Sigmoid colon (tissue), 4 donors: Measurements from ENCODE around the gene ADRA2A.

Source experiments
- EP300 ChIP-seq, 4 donors: sonication (generic); formaldehyde crosslinking; IDR thresholded peaks; one replicate each; pipeline ENCODE4 v1.6.1; 2017; ENCODE audit warnings: antibody characterized with exemption in 4 of 4
- POLR2A ChIP-seq, 2 donors: fragments of 450-650 bp; IDR thresholded peaks; one replicate each; pipeline ENCODE4 v1.6.1; 2016; ENCODE audit warnings: antibody characterized with exemption in 2 of 2, mild to moderate bottlenecking in 2 of 2, moderate library complexity in 2 of 2
- POLR2AphosphoS5 ChIP-seq, 4 donors: sonication (generic); formaldehyde crosslinking; IDR thresholded peaks; one replicate each; pipeline ENCODE4 v1.6.1; 2017; ENCODE audit warnings: antibody characterized with exemption in 4 of 4
- TF ChIP-seq, protein P1 (sequence below), 4 experiments: fragments of 450-650 bp in 3 of 4; fragments of 200-600 bp in 1 of 4; IDR thresholded peaks; one replicate each; pipeline ENCODE4 v1.5.1; 2016 to 2019; ENCODE audit warnings: antibody characterized with exemption in 4 of 4, mild to moderate bottlenecking in 3 of 4, moderate library complexity in 2 of 4

DNA sequence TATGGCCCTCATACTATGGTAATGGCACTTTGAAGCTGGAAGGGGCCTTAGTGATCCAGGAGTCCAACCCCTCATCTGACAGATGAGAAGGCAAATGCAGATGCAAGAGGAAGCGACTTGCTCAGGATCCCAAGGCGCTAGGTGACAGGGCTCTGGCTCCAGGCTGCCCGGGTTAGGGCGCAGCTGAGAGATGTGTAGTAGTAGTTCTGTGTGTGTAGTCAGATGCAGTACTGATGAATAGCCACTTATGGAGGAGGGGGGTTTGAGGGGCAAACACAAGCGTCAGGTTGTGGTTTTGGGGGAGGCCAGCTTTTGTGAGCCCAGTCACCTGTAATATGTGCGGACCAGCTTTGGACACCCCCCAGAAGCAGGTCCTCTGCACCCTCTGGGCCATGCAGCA lies 4.8 kb downstream of the ADRA2A start:
- TF ChIP-seq, protein P1, sequence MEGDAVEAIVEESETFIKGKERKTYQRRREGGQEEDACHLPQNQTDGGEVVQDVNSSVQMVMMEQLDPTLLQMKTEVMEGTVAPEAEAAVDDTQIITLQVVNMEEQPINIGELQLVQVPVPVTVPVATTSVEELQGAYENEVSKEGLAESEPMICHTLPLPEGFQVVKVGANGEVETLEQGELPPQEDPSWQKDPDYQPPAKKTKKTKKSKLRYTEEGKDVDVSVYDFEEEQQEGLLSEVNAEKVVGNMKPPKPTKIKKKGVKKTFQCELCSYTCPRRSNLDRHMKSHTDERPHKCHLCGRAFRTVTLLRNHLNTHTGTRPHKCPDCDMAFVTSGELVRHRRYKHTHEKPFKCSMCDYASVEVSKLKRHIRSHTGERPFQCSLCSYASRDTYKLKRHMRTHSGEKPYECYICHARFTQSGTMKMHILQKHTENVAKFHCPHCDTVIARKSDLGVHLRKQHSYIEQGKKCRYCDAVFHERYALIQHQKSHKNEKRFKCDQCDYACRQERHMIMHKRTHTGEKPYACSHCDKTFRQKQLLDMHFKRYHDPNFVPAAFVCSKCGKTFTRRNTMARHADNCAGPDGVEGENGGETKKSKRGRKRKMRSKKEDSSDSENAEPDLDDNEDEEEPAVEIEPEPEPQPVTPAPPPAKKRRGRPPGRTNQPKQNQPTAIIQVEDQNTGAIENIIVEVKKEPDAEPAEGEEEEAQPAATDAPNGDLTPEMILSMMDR (IDR thresholded peaks at IDR 0.05): no peak
- TF ChIP-seq EP300 (IDR thresholded peaks at IDR 0.05): no peak
- TF ChIP-seq POLR2A (IDR thresholded peaks at IDR 0.05): no peak
- TF ChIP-seq POLR2AphosphoS5 (IDR thresholded peaks at IDR 0.05): no peak
